Neural cell (in vitro differentiated cells): ENCODE measurements around the gene RNF19B. TPM values are rescaled to one million over a fixed set of nuclear protein-coding genes. Genes with fewer than 3 reads are reported as not detected.

Experiments
- H2AFZ ChIP-seq: fragments of 200-600, 300-800 bp; sonication (generic), shearing (Covaris generic); 2 replicates; pipeline ENCODE4 v1.6.0; 2014; ENCODE audit warnings: low read depth, mild to moderate bottlenecking, antibody characterized with exemption, low read length, moderate library complexity
- H3F3A ChIP-seq: fragments of 200-600 bp; shearing (Covaris generic); 2 replicates; pipeline ENCODE4 v1.6.1; 2016; ENCODE audit warnings: mild to moderate bottlenecking, moderate library complexity, mixed read lengths, antibody characterized with exemption, low read length; ENCODE audit not compliant: insufficient read depth, poor library complexity, severe bottlenecking
- H3K27ac ChIP-seq: fragments of 200-600, 300-800 bp; sonication (generic), shearing (Covaris generic); 2 replicates; pipeline ENCODE4 v1.5.1; 2014; ENCODE audit warnings: mild to moderate bottlenecking, low read length, moderate library complexity
- H3K27me3 ChIP-seq: fragments of 300-800, 200-600 bp; sonication (generic), shearing (Covaris generic); 2 replicates; pipeline ENCODE4 v1.6.0; 2014; ENCODE audit warnings: mild to moderate bottlenecking, low read depth, low read length, moderate library complexity; ENCODE audit not compliant: insufficient read depth
- H3K36me3 ChIP-seq: fragments of 300-800, 200-600 bp; sonication (generic), shearing (Covaris generic); 2 replicates; pipeline ENCODE4 v1.5.1; 2014; ENCODE audit warnings: mild to moderate bottlenecking, antibody characterized with exemption, low read length, moderate library complexity; ENCODE audit not compliant: insufficient read depth
- H3K4me2 ChIP-seq: fragments of 300-800, 200-600 bp; sonication (generic), shearing (Covaris generic); 2 replicates; pipeline ENCODE4 v1.6.0; 2014; ENCODE audit warnings: mild to moderate bottlenecking, low read length
- H3K4me3 ChIP-seq: fragments of 300-800, 200-600 bp; sonication (generic), shearing (Covaris generic); 2 replicates; pipeline ENCODE4 v1.5.1; 2014; ENCODE audit warnings: mild to moderate bottlenecking, low read length, moderate library complexity
- H3K79me2 ChIP-seq: fragments of 200-600 bp; shearing (Covaris generic); replicated peaks from 2 replicates; pipeline ENCODE4 v1.6.0; 2014; ENCODE audit warnings: mild to moderate bottlenecking, low read length, moderate library complexity; ENCODE audit not compliant: insufficient read depth
- H3K9ac ChIP-seq: fragments of 300-800, 200-600 bp; sonication (generic), shearing (Covaris generic); 2 replicates; pipeline ENCODE4 v1.6.1; 2016; ENCODE audit warnings: mild to moderate bottlenecking, low read length, mixed read lengths
- H3K9me2 ChIP-seq: fragments of 200-600 bp; shearing (Covaris generic); 2 replicates; pipeline ENCODE4 v1.6.1; 2016; ENCODE audit warnings: mild to moderate bottlenecking, low read length, mixed read lengths; ENCODE audit not compliant: insufficient read depth
- H3K9me3 ChIP-seq: fragments of 200-600, 300-800 bp; sonication (generic), shearing (Covaris generic); 2 replicates; pipeline ENCODE4 v1.6.1; 2016; ENCODE audit warnings: mild to moderate bottlenecking, mixed run types, low read length, moderate library complexity, mixed read lengths
- H4K20me1 ChIP-seq: fragments of 200-600 bp; shearing (Covaris generic); 2 replicates; pipeline ENCODE4 v1.6.1; 2016; ENCODE audit warnings: mild to moderate bottlenecking, mixed run types; ENCODE audit not compliant: insufficient read depth
- CTCF ChIP-seq: fragments of 450-650 bp; IDR thresholded peaks from 2 replicates; pipeline ENCODE4 v1.5.1; 2014; ENCODE audit warnings: antibody characterized with exemption, mild to moderate bottlenecking, moderate library complexity; ENCODE audit not compliant: poor library complexity, severe bottlenecking
- EP300 ChIP-seq: fragments of 450-650 bp; conservative IDR thresholded peaks from 2 replicates; pipeline ENCODE4 v1.6.1; 2014; ENCODE audit warnings: antibody characterized with exemption, mild to moderate bottlenecking, moderate library complexity; ENCODE audit not compliant: poor library complexity, severe bottlenecking
- MXI1 ChIP-seq: fragments of 450-650 bp; conservative IDR thresholded peaks from 2 replicates; pipeline ENCODE4 v1.6.1; 2014; ENCODE audit warnings: antibody characterized with exemption, mild to moderate bottlenecking; ENCODE audit not compliant: poor library complexity, severe bottlenecking
- POLR2AphosphoS5 ChIP-seq: IDR thresholded peaks from 2 replicates; pipeline ENCODE4 v1.6.1; 2012
- RAD21 ChIP-seq: fragments of 450-650 bp; conservative IDR thresholded peaks from 2 replicates; pipeline ENCODE4 v1.6.1; 2014; ENCODE audit warnings: antibody characterized with exemption, mild to moderate bottlenecking, moderate library complexity
- REST ChIP-seq: IDR thresholded peaks from 2 replicates; pipeline ENCODE4 v1.6.1; 2012; ENCODE audit warnings: borderline replicate concordance
- TAF1 ChIP-seq: IDR thresholded peaks from 2 replicates; pipeline ENCODE4 v1.6.1; 2012; ENCODE audit warnings: low read depth
- polyA plus RNA-seq: library from polyadenylated mRNA; depleted of rRNA; stranded (reverse); fragments of >200 nt; gene quantifications from 2 replicates; pipeline ENCODE4 v1.2.3, GENCODE V29; 2014

Gene RNF19B
- polyA plus RNA-seq, 1 donor from 2014 or later, result 22.1 TPM

GRCh38 chr1:32900956-32901822 lies 63.4 kb downstream of the RNF19B start, which contains the start of gene TMEM54:
TMEM54 (minus strand) TSS chr1:32901389; CDS start chr1:32901238, 151 bp downstream.
- H3K27me3 ChIP-seq, result peaks cover 36% of the 10 kb centered on the region
- H4K20me1 ChIP-seq, result no peaks in the 10 kb centered on the region

GRCh38 chr1:32900371-32900955 lies 64.1 kb downstream of the RNF19B start:
- Histone ChIP-seq H3F3A (no peaks in the 10 kb centered on the region), H2AFZ (no peak overlapping the region), H4K20me1 (no peaks in the 10 kb centered on the region), H3K9me2 (no peaks in the 10 kb centered on the region), H3K79me2 (no peaks in the 10 kb centered on the region), H3K4me3 (peak overlapping the region; percentile 62), H3K27me3 (peaks cover 36% of the 10 kb centered on the region), H3K9me3 (no peaks in the 10 kb centered on the region), H3K9ac (no peak overlapping the region), H3K36me3 (no peaks in the 10 kb centered on the region), H3K27ac (no peak overlapping the region), H3K4me2 (no peak overlapping the region)
- TF ChIP-seq REST, result no peak
- TF ChIP-seq EP300, result no peak
- no peak for TF ChIP-seq POLR2AphosphoS5
- no peak for TF ChIP-seq TAF1

More at GRCh38 chr1:32900956-32901822, 63.4 kb downstream of the RNF19B start, which contains the start of gene TMEM54:
- Histone ChIP-seq H3F3A (no peaks in the 10 kb centered on the region), H3K36me3 (no peaks in the 10 kb centered on the region), H3K9me2 (no peaks in the 10 kb centered on the region), H2AFZ (no peak within 1 kb of the TSS), H3K4me2 (no peak within 1 kb of the TSS), H3K9me3 (no peaks in the 10 kb centered on the region), H3K27ac (no peak within 1 kb of the TSS), H3K4me3 (peak within 1 kb of the TSS; percentile 62), H3K79me2 (no peaks in the 10 kb centered on the region), H3K9ac (peak within 1 kb of the TSS; percentile 38)
- TF ChIP-seq EP300 (no peak), MXI1 (no peak), RAD21 (no peak), CTCF (no peak)
